ENCODE measurements around the gene PHF20. TPM values are rescaled to one million over a fixed set of nuclear protein-coding genes. Genes with fewer than 3 reads are reported as not detected.

The PHF20 gene
- total and polyA plus RNA-seq, 2 of the 13 experiments (the other 11 are each of a cell fraction or from before 2014, with no cell fraction given) = 22.8 to 34.1 TPM

- TF ChIP-seq BRF2 (CRISPR knock-in tag; IDR thresholded peaks at IDR 0.05) = no peak
- no peak for TF ChIP-seq SETDB1 (CRISPR knock-in tag; IDR thresholded peaks at IDR 0.05; ENCODE audit: borderline replicate concordance)
- no peak for TF ChIP-seq YY1 (IDR thresholded peaks at IDR 0.05; ENCODE audit: insufficient read depth, insufficient replicate concordance, low read depth, low read length)
- TF ChIP-seq ZNF737 (CRISPR knock-in tag; IDR thresholded peaks at IDR 0.05; ENCODE audit: borderline replicate concordance) = no peak
- TF ChIP-seq TFAP4 (IDR thresholded peaks at IDR 0.05; ENCODE audit: borderline replicate concordance, low read depth) = no peak
- TF ChIP-seq TP53 (CRISPR knock-in tag; conservative IDR thresholded peaks at IDR 0.05) = no peak
- no peak for TF ChIP-seq ZMYM4 (CRISPR knock-in tag; IDR thresholded peaks at IDR 0.05)
- TF ChIP-seq ZMYM2 (CRISPR knock-in tag; IDR thresholded peaks at IDR 0.05) = peak; percentile 4; the same call in 1 of the 2 replicates
- TF ChIP-seq ZNF17 (CRISPR knock-in tag; IDR thresholded peaks at IDR 0.05) = no peak
- no peak for TF ChIP-seq TSC22D2 (CRISPR knock-in tag; IDR thresholded peaks at IDR 0.05; ENCODE audit: borderline replicate concordance)
- no peak for TF ChIP-seq FOSL2 (CRISPR knock-in tag; IDR thresholded peaks at IDR 0.05)
- TF ChIP-seq ZNF761 (CRISPR knock-in tag; conservative IDR thresholded peaks at IDR 0.05) = no peak
- TF ChIP-seq SNAI1 (CRISPR knock-in tag; IDR thresholded peaks at IDR 0.05; ENCODE audit: borderline replicate concordance) = no peak
- no peak for TF ChIP-seq ZNF503 (CRISPR knock-in tag; IDR thresholded peaks at IDR 0.05)
- TF ChIP-seq RARG (CRISPR knock-in tag; IDR thresholded peaks at IDR 0.05; ENCODE audit: low read depth) = no peak
- no peak for TF ChIP-seq ZBTB46 (CRISPR knock-in tag; IDR thresholded peaks at IDR 0.05; ENCODE audit: borderline replicate concordance)
- no peak for TF ChIP-seq MTERF4 (CRISPR knock-in tag; IDR thresholded peaks at IDR 0.05)
- 0 out of 2 replicates have a peak, but pooled peaks have one; percentile 7 for TF ChIP-seq NCOA1 (CRISPR knock-in tag; IDR thresholded peaks at IDR 0.05)
- TF ChIP-seq RFX1 (IDR thresholded peaks at IDR 0.05) = no peak
- no peak for TF ChIP-seq ZC3H4 (CRISPR knock-in tag; IDR thresholded peaks at IDR 0.05; ENCODE audit: borderline replicate concordance)
- TF ChIP-seq CHD4 (IDR thresholded peaks at IDR 0.05; ENCODE audit: borderline replicate concordance, low read length) = no peak
- no peak for TF ChIP-seq ZNF513 (CRISPR knock-in tag; conservative IDR thresholded peaks at IDR 0.05)
Measured at GRCh38 chr20:35766843-35767242, 5.0 kb upstream of the PHF20 start (continued).
